Ovary (tissue), 3 donors: ENCODE data around the gene ZKSCAN1.

Experiments used
- EP300 ChIP-seq: sonication (generic); formaldehyde crosslinking; IDR thresholded peaks from one replicate; pipeline ENCODE4 v1.6.1; 2017; ENCODE audit warnings: antibody characterized with exemption
- TF ChIP-seq, protein P1 (sequence below), 3 donors: fragments of 450-650 bp in 2 of 3; fragments of 200-600 bp in 1 of 3; IDR thresholded peaks; one replicate each; pipeline versions ENCODE4 v1.5.1 to v1.8.0; 2016 to 2022; ENCODE audit warnings: antibody characterized with exemption in 3 of 3, mild to moderate bottlenecking in 1 of 3
- donor health status: DM: no; HTN: no; CAD: no.

DNA sequence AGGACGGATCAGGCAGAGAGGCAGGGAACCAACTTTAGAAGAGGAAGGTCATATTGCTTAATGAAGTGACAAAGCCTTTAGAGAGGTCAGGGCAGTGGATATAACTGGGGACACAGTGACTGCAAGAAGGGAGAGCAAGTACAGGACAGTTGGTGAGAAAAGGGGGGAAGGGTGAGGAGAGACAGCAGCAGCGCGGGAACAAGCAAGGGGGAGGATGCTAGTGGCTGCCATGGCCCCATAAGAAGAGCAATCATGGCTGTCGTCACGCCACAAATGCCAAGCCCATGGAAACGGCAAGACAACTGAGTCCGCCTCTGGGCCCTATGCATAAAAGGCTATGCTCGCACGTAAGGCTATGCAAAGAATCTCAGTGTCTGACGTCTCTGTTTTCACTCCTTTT lies 57.1 kb downstream of the ZKSCAN1 start:
- no peak for TF ChIP-seq EP300
- TF ChIP-seq, protein P1, sequence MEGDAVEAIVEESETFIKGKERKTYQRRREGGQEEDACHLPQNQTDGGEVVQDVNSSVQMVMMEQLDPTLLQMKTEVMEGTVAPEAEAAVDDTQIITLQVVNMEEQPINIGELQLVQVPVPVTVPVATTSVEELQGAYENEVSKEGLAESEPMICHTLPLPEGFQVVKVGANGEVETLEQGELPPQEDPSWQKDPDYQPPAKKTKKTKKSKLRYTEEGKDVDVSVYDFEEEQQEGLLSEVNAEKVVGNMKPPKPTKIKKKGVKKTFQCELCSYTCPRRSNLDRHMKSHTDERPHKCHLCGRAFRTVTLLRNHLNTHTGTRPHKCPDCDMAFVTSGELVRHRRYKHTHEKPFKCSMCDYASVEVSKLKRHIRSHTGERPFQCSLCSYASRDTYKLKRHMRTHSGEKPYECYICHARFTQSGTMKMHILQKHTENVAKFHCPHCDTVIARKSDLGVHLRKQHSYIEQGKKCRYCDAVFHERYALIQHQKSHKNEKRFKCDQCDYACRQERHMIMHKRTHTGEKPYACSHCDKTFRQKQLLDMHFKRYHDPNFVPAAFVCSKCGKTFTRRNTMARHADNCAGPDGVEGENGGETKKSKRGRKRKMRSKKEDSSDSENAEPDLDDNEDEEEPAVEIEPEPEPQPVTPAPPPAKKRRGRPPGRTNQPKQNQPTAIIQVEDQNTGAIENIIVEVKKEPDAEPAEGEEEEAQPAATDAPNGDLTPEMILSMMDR (IDR thresholded peaks at IDR 0.05): no peak
